ENCODE data around the gene OGDH.
"Not testable (repeated sequence)": the region's sequence is repeated elsewhere in the genome, so short reads cannot be mapped to it uniquely, and the experiment has no call there.

OGDH gene

GRCh38 chr7:44580945-44581878 lies 25.2 kb upstream of the OGDH start:
- peak; percentile 23 for DNase-seq (ENCODE audit: low read depth)

- DNase-seq (ENCODE audit: low read depth): peak; percentile 100
These were observed 24.4 kb upstream of the OGDH start, which contains the start of gene TMED4 for GRCh38 chr7:44581879-44582603. TSS of gene TMED4 (minus strand) at chr7:44582231. CDS start at chr7:44582206, 25 bp downstream.

- DNase-seq (ENCODE audit: low read depth): no peak
These were observed 23.1 kb upstream of the OGDH start for GRCh38 chr7:44583146-44583865.

GRCh38 chr7:44587843-44588711 lies 18.4 kb upstream of the OGDH start:
- peak; percentile 49 for DNase-seq (ENCODE audit: low read depth)

GRCh38 chr7:44590910-44591309 lies 15.5 kb upstream of the OGDH start:
- DNase-seq (ENCODE audit: low read depth): no peak

- DNase-seq (ENCODE audit: low read depth): no peak
These were observed 10.3 kb upstream of the OGDH start for GRCh38 chr7:44595934-44596635.

GRCh38 chr7:44597181-44597580 lies 9.2 kb upstream of the OGDH start:
- DNase-seq (ENCODE audit: low read depth): not testable (repeated sequence)

- DNase-seq (ENCODE audit: low read depth): no peak
These were observed 7.2 kb upstream of the OGDH start for GRCh38 chr7:44599222-44599621.

- DNase-seq (ENCODE audit: low read depth): no peak
These were observed 3.9 kb upstream of the OGDH start for GRCh38 chr7:44602576-44602910.

GRCh38 chr7:44603193-44603592 lies 3.2 kb upstream of the OGDH start:
- no peak for DNase-seq (ENCODE audit: low read depth)

- no peak for DNase-seq (ENCODE audit: low read depth)
These were observed 1.5 kb upstream of the OGDH start for GRCh38 chr7:44604941-44605340.

- no peak for DNase-seq (ENCODE audit: low read depth)
These were observed 978 bp downstream of the OGDH start for GRCh38 chr7:44607141-44608068.

- no peak for DNase-seq (ENCODE audit: low read depth)
These were observed 2.7 kb downstream of the OGDH start for GRCh38 chr7:44608916-44609648.

- DNase-seq (ENCODE audit: low read depth): no peak
These were observed 3.4 kb downstream of the OGDH start for GRCh38 chr7:44609829-44610228.

GRCh38 chr7:44615149-44615611 lies 8.8 kb downstream of the OGDH start:
- no peak for DNase-seq (ENCODE audit: low read depth)

- no peak for DNase-seq (ENCODE audit: low read depth)
These were observed 9.4 kb downstream of the OGDH start for GRCh38 chr7:44615793-44616192.

- no peak for DNase-seq (ENCODE audit: low read depth)
These were observed 10.1 kb downstream of the OGDH start for GRCh38 chr7:44616545-44616944.

GRCh38 chr7:44617225-44617890 lies 10.9 kb downstream of the OGDH start:
- DNase-seq (ENCODE audit: low read depth): no peak
